ENCODE results near the gene LAP3.

LAP3 gene

GRCh38 chr4:17577665-17578481, 875 bp downstream of the LAP3 start:
- peak; percentile 27 for DNase-seq (ENCODE audit: extremely low spot score)
- TF ChIP-seq ARNT (IDR thresholded peaks at IDR 0.05) (no peak), L3MBTL2 (conservative IDR thresholded peaks at IDR 0.05) (peak; percentile 5; the same call in 1 of the 2 replicates)
- CTCF ChIA-PET = interaction anchor here (0.6 kb wide), 1 partner anchor 22 kb away, joined by 3 read pairs; no protein-coding TSS in a partner anchor
- POLR2A ChIA-PET = interaction anchor here (1.2 kb wide), 1 partner anchor 36 kb away, joined by 4 read pairs; the partner anchor contains the start of gene MED28

GRCh38 chr4:17578482-17578891, 1.5 kb downstream of the LAP3 start:
- CTCF ChIA-PET = no interaction called here
- POLR2A ChIA-PET = interaction anchor here (1.2 kb wide), 1 partner anchor 36 kb away, joined by 4 read pairs; the partner anchor contains the start of gene MED28
- no peak for DNase-seq (ENCODE audit: extremely low spot score)
- no peak for TF ChIP-seq SP1 (IDR thresholded peaks at IDR 0.05)
- TF ChIP-seq HDGF (IDR thresholded peaks at IDR 0.05; ENCODE audit: borderline replicate concordance) = no peak

DNA sequence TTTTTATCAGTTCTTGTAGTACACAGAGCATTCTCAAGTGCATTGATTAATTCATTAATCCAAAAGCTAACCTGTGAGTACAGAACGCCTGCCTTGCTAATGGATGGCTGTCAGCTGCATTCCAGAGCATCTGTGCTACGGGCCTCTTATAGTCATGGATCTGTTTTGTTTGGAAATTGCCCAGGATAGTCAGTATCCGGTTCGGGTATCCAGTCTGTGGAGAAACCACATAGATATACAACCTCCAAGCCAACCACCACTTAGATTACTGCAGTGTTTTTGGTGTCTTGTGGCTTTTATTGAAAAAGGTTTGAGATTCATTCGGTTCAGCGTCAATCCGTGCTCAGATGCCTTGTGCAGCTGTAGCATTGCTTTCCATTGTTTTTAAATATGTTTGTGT, 4.0 kb downstream of the LAP3 start:
- POLR2A ChIA-PET = no interaction called here
- TF ChIP-seq HDGF (IDR thresholded peaks at IDR 0.05; ENCODE audit: borderline replicate concordance) (no peak), FOXK2 (IDR thresholded peaks at IDR 0.05) (no peak), SP1 (IDR thresholded peaks at IDR 0.05) (no peak), FOXA1 (IDR thresholded peaks at IDR 0.05) (no peak), LEF1 (IDR thresholded peaks at IDR 0.05; ENCODE audit: borderline replicate concordance) (no peak), FOXM1 (IDR thresholded peaks at IDR 0.05; ENCODE audit: borderline replicate concordance) (no peak), ARNT (IDR thresholded peaks at IDR 0.05) (no peak), SUZ12 (IDR thresholded peaks at IDR 0.05) (no peak), TARDBP (IDR thresholded peaks at IDR 0.05) (no peak), ZNF384 (IDR thresholded peaks at IDR 0.05) (no peak), CTBP1 (IDR thresholded peaks at IDR 0.05; ENCODE audit: borderline replicate concordance) (no peak), ELF4 (IDR thresholded peaks at IDR 0.05) (no peak), PKNOX1 (IDR thresholded peaks at IDR 0.05) (no peak), BHLHE40 (IDR thresholded peaks at IDR 0.05; ENCODE audit: borderline replicate concordance) (no peak)
- CTCF ChIA-PET = no interaction called here
- no peak for DNase-seq (ENCODE audit: extremely low spot score)

DNA sequence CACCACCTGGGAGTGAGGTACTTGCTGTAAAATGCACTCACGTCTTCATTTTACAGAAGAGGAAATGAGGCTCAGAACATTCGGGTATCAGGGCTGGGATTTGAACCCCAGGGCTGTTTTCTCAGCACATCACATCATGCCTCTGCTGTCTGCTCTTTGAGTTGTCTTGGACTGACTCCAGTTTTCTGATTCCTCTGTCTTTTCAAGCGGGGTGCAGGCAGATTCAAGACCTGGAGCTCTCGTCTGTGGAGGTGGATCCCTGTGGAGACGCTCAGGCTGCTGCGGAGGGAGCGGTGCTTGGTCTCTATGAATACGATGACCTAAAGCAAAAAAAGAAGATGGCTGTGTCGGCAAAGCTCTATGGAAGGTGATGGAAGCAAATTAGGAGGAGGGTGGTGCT, 6.3 kb downstream of the LAP3 start:
- POLR2A ChIA-PET = no interaction called here
- TF ChIP-seq SUZ12 (IDR thresholded peaks at IDR 0.05) (no peak), BHLHE40 (IDR thresholded peaks at IDR 0.05; ENCODE audit: borderline replicate concordance) (no peak), ARNT (IDR thresholded peaks at IDR 0.05) (no peak), FOXA1 (IDR thresholded peaks at IDR 0.05) (no peak), PKNOX1 (IDR thresholded peaks at IDR 0.05) (no peak), LEF1 (IDR thresholded peaks at IDR 0.05; ENCODE audit: borderline replicate concordance) (no peak), NFRKB (IDR thresholded peaks at IDR 0.05) (no peak), SP1 (IDR thresholded peaks at IDR 0.05) (no peak), ZNF384 (IDR thresholded peaks at IDR 0.05) (no peak), ELF4 (IDR thresholded peaks at IDR 0.05) (no peak), L3MBTL2 (conservative IDR thresholded peaks at IDR 0.05) (no peak), HDGF (IDR thresholded peaks at IDR 0.05; ENCODE audit: borderline replicate concordance) (no peak), FOXM1 (IDR thresholded peaks at IDR 0.05; ENCODE audit: borderline replicate concordance) (no peak), TARDBP (IDR thresholded peaks at IDR 0.05) (no peak), CTBP1 (IDR thresholded peaks at IDR 0.05; ENCODE audit: borderline replicate concordance) (no peak), FOXK2 (IDR thresholded peaks at IDR 0.05) (no peak)

GRCh38 chr4:17583941-17584340, 6.9 kb downstream of the LAP3 start:
- CTCF ChIA-PET = no interaction called here
- no peak for TF ChIP-seq ARNT (IDR thresholded peaks at IDR 0.05)
- no peak for TF ChIP-seq FOXA1 (IDR thresholded peaks at IDR 0.05)
- TF ChIP-seq LEF1 (IDR thresholded peaks at IDR 0.05; ENCODE audit: borderline replicate concordance) = no peak
- no peak for TF ChIP-seq PKNOX1 (IDR thresholded peaks at IDR 0.05)
- TF ChIP-seq SUZ12 (IDR thresholded peaks at IDR 0.05) = no peak
- no peak for TF ChIP-seq L3MBTL2 (conservative IDR thresholded peaks at IDR 0.05)

More for the DNA sequence above, 6.3 kb downstream of the LAP3 start:
- CTCF ChIA-PET = interaction anchor here (0.6 kb wide), 1 partner anchor 34 kb away, joined by 3 read pairs; no protein-coding TSS in a partner anchor
- DNase-seq (ENCODE audit: extremely low spot score) = no peak

DNA sequence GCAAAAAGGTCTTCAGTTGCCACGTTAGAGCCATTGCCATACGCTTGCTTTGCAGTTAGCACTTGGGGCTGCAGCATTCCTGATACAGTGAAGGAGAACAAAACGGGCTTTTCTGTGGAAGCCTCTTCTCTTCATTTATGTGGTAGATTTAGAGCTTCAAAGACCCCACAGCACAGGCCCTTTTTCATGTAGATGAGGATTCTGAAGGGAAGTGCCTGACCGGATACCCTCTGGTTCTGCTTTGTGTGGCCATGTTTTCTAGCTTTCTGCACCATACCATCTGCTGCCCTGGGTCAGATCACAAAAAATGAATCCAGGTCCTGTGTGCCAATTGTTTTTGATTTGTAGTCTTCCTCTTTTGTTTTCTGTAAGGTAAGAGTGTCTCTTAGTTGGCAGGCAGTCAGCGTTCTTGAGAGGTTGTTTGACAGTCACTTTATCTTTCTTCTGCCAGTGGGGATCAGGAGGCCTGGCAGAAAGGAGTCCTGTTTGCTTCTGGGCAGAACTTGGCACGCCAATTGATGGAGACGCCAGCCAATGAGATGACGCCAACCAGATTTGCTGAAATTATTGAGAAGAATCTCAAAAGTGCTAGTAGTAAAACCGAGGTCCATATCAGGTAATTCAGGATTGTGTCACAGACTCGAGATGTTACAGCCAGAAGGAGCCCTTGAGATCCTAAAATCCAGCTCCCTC, 7.7 kb downstream of the LAP3 start:
- no peak for DNase-seq (ENCODE audit: extremely low spot score)
- POLR2A ChIA-PET = no interaction called here
- CTCF ChIA-PET = no interaction called here
- TF ChIP-seq ZNF384 (IDR thresholded peaks at IDR 0.05) (no peak), PKNOX1 (IDR thresholded peaks at IDR 0.05) (no peak), HDGF (IDR thresholded peaks at IDR 0.05; ENCODE audit: borderline replicate concordance) (no peak), ELF4 (IDR thresholded peaks at IDR 0.05) (no peak), NFRKB (IDR thresholded peaks at IDR 0.05) (no peak)

More at GRCh38 chr4:17583941-17584340, 6.9 kb downstream of the LAP3 start:
- POLR2A ChIA-PET = no interaction called here
- DNase-seq (ENCODE audit: extremely low spot score) = no peak
